Measurements from ENCODE around the gene PEX19.
A peak's percentile ranks its signal among the peaks of the same experiment; 100 is the strongest.
"Not testable (repeated sequence)": the region's sequence is repeated elsewhere in the genome, so short reads cannot be mapped to it uniquely, and the experiment has no call there.

The PEX19 gene
- 37.2 to 62.3 (median 48.9) reads per million in 4 experiments for total RNA-seq

GRCh38 chr1:160284782-160285344, at the start of gene PEX19:
PEX19 (minus strand) TSS chr1:160285133; CDS start chr1:160285124, 9 bp downstream.
- DNase-seq = peak; percentile 85

DNA sequence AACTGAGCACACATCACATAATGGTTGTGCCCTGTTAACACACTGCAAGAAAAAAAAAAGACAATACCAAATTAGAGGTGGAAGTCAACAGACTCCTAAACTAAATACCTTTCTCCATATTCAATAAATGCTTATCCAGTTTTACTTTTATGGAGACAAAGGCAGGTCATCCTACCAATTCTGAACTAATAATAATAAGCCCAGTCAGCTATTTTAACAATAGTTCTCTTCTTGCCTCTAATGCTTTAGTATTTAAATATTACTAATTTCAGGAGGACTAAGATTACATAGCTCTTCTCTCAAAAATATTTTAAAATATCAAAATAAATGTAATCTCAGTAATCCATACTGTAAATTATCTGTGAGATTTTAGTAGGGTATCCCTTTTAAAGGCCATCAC, 47.6 kb upstream of the PEX19 start:
- no peak for DNase-seq

DNA sequence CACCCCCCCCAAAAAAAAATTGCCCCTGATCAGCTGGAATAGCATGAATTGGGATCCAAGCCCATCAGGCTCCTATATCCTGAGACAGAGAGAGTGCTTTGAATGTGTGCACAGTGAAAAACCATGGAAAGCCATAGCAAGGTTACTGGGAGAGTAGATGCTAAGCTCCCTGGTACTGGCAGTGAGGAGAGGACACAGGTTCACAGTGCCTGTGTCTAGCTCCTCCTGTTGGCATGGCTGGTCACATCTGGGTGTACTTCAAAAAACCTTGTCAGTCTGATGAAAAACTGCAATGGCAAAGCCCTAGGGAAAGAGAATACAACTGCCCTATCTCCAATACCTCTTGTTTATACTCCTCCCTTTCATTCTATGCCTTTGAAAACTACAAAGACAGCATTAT, 45.2 kb upstream of the PEX19 start:
- no peak for DNase-seq

DNA sequence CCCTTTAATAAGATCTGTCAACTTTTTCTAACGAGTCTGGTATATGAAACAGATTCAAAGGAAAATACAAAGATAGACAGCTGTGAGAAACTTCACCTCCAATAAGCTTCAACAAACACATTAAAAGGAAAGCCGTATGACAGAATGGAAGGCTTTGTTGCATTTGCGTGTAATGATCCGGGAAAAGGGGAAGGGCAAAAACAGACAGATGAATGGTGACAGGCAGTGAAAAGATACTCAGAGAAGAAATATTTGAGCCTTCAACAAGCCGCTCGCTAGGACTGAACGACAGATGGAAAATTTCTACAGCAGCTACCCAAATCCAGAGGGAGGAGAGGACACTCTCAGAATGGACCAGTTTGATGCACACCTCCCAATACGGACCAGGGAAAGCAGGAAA, 43.3 kb upstream of the PEX19 start:
- DNase-seq = no peak

DNA sequence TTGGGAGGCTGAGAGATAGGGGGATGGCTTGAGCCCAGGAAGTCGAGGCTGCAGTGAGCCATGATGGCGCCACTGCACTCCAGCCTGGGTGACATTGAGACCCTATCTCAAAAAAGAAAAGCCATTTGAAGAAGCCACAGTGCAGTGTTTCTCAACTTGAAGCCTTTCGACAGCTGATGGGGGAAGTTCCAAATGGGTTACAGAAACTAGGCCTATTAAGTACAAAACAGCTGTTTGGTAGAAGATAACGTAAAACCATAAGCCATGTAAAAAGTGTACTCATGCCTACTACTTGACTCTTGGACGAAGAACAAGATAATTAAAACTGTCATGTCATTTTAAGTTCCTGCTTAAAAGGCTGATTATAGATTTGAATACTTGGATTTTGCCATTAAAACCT, 41.5 kb upstream of the PEX19 start:
- no peak for DNase-seq

DNA sequence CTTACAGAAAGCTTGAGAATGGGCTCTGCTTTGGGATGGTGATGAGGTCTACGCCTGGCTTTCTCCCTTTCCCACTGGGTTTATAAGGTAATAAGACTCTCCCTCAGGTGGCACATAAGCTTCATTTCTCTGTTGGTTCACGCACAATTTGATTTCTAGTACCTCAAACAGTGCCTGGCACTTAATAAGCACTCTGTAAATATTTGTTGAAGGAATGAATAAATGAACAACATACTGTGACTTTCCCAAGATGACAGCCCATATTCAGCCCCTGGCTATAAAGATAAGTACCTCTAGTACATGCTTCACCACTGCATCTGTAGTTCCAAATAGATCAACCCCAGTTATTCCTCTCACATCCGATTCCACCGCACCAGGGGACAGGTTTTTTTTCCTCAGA, 40.3 kb upstream of the PEX19 start:
- no peak for DNase-seq

DNA sequence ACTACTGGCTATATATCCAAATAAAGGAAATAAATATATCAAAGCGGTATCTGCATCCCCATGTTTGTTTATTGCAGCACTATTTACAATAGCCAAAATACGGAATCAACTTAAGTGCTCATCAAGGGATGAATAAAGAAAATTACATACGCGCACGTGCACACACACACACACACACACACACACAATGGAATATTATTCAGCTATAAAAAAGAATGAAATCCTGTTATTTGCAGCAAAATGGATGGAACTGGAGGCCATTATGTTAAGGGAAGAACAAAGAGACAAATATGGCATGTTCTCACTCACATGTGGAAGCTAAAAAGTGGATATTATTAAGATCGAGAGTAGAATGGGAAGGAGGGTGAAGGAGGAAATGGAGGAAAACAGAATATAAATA, 37.9 kb upstream of the PEX19 start:
- DNase-seq = no peak

- no peak for DNase-seq
Observed at GRCh38 chr1:160315359-160315758, 30.4 kb upstream of the PEX19 start.

DNA sequence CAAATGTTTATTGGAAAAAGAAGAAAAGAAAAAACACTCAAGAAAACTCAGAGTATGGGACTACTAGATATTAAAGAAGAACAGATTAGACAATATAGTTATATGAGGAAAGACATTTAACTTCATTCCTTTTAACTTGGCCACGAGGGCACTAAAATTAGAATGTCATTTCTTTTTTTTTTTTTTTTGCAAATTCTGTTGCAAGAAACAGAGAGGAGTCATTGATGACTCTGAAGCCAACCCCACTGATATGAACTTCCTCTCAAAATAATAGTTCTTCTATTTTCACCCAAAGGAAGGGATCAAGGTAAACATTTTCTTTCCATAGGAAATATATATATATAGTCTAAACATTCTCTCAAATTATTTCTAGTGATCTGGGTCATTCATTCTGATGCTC, 24.6 kb upstream of the PEX19 start:
- no peak for DNase-seq

DNA sequence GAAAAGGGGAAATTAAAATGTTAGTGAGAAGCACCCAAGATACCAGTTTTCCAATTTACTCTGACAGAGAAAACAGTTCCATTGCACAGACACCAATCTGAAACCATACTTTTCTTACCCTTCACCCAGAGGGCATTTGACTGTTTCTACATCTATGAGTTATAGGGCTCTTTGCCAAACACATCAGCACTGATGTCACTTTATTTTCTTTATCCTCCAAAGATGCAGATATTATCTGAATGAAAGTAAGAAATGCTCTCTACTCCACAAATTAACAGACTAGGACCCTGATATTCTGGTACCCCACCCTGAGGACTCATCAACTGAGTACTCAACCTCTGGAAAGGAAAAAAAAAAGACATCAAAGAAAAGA, 24.2 kb upstream of the PEX19 start:
- no peak for DNase-seq

DNA sequence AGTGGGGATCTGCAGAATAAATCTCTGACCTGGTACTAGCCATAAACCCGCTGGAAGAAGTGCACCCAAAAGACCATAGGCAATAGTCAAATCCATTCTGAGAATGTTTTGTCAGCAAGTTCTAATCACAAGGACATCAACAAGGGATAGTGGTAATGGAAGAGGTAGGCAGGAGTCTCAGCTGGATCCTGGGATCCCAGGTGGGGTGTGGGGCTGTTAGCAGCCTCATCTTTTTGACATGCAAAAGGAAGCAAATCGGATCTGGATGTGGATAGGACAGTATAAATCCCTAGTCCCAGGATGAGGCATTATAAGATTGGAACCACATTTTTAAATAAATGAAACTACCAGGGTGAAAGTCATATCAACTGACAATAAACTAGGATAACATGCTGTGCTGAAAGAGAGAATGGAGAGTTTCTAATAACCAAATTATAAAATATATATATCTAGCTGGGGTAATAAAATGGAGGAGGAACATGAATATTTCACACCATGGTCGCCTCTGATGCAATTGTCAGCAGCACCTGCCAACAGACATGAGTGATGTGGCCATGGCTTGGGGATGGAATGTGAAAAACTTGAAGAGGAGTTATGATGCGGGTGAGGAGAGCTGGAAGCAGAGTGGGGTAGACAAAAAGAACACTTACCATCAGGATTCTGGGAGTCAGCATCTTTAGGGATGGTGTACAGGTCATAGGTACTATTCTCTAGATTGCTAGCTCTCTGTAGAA, 23.7 kb upstream of the PEX19 start:
- DNase-seq = no peak

DNA sequence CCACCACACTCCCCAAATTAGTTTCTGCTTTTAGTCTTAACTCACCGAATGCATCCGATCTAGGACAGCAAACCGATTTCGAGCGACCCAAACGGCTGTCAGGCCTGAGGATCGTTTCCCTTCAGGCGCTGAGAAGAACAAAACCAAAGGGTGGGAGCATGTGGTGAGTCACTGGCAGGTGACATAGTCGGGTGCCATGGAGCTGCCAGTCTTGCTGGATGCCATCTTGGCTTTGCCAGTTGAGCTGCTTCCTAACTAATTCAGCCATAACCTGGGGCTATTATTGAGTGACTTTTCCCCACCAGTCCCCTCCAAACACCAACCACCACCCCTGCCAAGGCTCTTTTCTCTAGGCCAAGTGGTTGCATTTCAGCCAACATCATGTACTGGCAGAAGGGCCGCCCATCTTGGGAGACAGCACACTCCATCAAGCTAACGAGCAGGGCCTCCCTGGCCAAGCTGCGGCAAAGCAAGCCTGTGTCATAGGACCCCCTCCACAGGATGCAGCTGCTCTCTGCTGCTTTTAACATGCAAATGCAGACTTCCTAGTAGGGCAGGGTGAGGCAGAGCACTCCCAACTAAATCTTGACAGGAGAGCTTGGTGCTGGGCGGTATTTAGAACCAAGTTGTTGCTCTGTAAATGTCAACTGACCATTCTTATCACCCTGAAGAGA, 22.3 kb upstream of the PEX19 start:
- DNase-seq = no peak

DNA sequence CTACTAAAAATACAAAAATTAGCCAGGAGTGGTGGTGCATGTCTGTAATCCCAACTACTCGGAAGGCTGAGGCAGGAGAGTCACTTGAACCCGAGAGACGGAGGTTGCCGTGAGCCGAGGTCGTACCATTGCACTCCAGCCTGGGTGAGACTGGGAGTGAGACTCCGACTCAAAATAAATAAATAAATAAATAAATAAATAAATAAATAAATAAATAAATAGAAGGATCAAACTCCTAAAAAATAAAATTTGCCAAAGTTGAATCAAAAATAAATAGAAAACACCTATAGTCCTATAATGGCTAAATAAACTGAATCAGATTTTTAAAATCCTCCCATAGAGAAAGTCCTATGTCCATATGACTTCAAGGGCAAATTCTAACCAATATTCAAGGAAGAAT, 15.2 kb upstream of the PEX19 start:
- no peak for DNase-seq

- no peak for DNase-seq
Observed at GRCh38 chr1:160296036-160296435, 11.1 kb upstream of the PEX19 start.

DNA sequence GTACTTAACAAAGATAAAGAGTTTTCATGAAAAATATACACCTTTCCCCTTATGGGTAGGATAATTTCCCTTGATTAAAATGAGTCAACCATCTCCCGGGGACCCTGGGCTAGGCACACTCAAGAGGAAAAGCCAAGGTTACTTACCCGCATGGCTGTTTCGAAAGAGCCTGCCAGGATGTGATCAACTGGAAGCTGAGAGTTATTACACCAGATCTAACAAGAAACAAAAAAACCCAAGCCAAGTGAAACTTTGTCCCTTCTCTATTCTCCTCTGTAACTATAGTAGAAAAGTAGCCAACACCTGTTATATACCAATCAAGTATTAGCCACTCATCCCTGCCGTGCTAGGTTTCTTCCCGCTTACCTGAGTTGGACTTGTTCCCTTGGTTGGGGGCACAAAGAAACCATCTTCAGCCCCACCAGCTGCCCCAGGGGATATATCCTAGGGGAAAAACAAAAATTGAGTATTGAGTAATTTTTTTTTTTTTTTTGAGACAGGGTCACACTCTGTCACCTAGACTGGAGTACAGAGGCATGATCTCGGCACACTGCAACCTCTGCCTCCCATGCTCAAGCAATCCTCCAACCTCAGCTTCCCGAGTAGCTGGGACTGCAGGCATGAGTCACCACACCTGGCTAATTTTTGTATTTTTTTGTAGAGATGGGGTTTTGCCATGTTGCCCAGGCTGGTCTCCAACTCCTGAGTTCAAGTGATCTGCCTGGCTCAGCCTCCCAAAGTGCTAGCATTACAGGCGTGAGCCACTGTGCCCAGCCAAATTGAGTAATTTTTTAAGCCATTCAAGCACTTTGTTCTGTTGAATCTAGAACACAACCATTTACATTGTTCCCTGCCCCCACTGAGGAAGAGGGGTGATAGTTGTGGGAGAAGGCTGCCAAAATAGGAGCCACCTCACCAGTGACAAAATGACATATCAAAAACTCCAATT, 8.4 kb upstream of the PEX19 start:
- no peak for DNase-seq

GRCh38 chr1:160291248-160292220, 6.6 kb upstream of the PEX19 start:
- peak; percentile 34 for DNase-seq

DNA sequence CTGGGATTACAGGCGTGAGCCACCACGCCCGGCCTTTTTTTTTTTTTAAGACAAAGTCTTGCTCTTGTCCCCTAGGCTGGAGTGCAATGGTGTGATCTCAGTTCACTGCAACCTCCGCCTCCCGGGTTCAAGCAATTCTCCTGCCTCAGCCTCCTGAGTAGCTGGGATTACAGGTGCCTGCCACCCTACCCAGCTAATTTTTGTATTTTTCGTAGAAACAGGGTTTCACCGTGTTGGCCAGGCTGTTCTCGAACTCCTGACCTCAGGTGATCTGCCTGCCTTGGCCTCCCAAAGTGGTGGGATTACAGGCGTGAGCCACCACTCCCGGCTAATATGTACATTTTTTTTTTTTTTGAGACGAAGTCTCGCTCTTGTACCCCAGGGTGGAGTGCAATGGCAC, 2.8 kb upstream of the PEX19 start:
- DNase-seq = not testable (repeated sequence)

GRCh38 chr1:160285506-160285905, 573 bp upstream of the PEX19 start:
- DNase-seq = no peak

DNA sequence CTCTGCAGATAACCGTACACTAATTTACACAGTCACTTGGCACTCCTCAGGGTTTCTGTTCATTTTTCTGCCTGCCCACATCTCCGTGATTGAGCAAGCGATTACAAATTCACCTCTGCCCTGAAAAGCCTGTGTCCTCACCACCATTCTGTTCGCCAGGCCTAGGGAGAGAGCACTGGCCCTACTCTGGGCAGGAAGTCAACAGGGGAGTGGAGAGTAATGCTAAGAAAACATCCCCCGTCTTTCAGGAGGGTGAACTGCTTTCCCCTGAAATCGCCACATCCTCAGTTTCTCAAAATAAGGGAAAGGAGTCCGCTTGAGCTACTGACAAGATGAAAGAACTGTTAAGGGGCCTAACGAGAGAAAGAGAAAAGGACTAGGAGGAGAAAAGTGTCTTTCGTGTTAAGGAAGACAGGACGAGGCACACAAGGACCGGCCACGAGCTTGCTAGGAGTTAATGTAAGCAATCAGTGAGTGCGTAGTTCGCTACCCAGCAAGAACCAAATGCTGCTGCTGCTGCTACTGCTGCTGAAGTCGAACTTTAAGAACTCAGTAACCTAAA, 632 bp downstream of the PEX19 start:
- no peak for DNase-seq

DNA sequence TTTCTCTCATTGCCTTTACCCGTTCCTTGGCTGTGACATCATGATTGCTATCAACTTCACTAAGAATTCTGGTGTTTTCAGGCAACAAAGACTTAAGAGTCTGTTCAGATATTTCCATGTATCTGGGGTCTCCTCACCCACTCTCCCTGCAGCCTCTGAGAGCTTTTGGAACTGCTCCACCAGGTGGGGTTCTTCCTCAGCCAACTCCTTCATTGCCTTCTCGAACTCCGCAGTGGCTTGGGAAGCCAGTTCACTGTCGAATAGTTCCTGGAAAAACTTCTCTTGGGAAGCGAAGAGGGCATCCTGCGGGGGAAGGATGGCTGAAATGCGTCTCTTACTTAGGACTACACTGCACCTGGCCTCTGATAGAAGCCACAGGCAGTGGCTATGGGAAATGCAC, 2.1 kb downstream of the PEX19 start:
- DNase-seq = no peak

DNA sequence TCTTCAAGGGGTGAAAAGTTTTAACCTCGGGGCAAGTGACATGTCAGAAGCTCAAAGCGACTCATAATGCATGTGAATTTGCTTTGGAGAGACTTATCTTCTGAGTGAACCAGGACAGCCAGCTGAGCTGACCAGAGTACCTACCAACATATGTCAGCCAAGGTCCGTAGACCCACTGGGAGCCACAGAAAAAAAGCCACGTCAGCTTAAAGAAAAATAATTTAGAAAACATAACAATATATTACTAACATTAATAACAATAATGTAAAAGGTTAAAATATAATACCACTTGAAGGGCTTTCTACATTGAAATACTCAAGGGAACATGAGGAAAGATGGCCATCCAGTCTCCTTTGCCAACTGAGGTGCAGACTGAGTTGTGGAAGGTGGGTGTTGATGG, 6.9 kb downstream of the PEX19 start:
- DNase-seq = no peak

DNA sequence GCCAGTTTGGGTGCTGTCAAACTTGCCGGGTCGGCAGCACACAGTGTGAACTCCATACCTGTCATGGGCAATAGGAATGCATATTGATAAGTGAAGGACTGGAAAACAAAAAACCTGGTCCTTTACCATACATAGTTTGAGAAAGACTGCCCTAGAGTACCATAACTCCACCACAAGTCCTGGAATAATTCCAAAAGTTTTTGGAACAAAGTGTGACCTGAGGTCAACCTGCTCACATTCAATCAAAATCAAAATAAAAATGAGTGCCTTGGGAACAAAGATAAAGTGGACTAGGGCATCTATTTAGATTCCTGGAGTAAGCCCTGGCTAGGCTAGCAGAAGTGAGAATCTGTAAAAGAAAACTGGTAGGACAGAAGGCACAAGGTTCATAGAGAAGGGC, 7.6 kb downstream of the PEX19 start:
- no peak for DNase-seq
